GM12865 (cell line): ENCODE measurements around the gene GALE.
"Not testable (repeated sequence)": the region's sequence is repeated elsewhere in the genome, so short reads cannot be mapped to it uniquely, and the experiment has no call there.

Source experiments
- DNase-seq: peaks from one replicate; pipeline ENCODE4 v3.0.0; 2010; ENCODE audit warnings: low read depth
- H3K4me3 ChIP-seq: 2 replicates; pipeline ENCODE4 v1.5.1; 2011; ENCODE audit warnings: mild to moderate bottlenecking, low read depth, low read length, control low read depth
- CTCF ChIP-seq: IDR thresholded peaks from 2 replicates; pipeline ENCODE4 v1.5.1; 2011; ENCODE audit warnings: low read length, control low read depth, low read depth, inconsistent platforms; ENCODE audit not compliant: insufficient read depth; ENCODE audit errors: missing control alignments

The GALE gene

GRCh38 chr1:23800400-23801337 lies at the start of gene GALE:
TSS of gene GALE (minus strand) at chr1:23800754. CDS start at chr1:23799007, 1,747 bp downstream.
- H3K4me3 ChIP-seq, result peak within 1 kb of the TSS; percentile 85
- peak; percentile 98 for DNase-seq
- no peak for TF ChIP-seq CTCF

GRCh38 chr1:23848673-23849616 lies 48.4 kb upstream of the GALE start:
- no peak overlapping the region for H3K4me3 ChIP-seq
- no peak for TF ChIP-seq CTCF
- DNase-seq, result no peak

- H3K4me3 ChIP-seq, DNase-seq: not testable (repeated sequence)
Measured at GRCh38 chr1:23847482-23848095, 47.0 kb upstream of the GALE start.

- no peak for TF ChIP-seq CTCF
- no peak for DNase-seq
Measured at GRCh38 chr1:23845163-23845562, 44.6 kb upstream of the GALE start.

GRCh38 chr1:23843644-23844043 lies 43.1 kb upstream of the GALE start:
- no peak for TF ChIP-seq CTCF
- H3K4me3 ChIP-seq, result no peak overlapping the region
- DNase-seq, result no peak

More at GRCh38 chr1:23845163-23845562, 44.6 kb upstream of the GALE start:
- no peak overlapping the region for H3K4me3 ChIP-seq

- TF ChIP-seq CTCF, result no peak
- peak overlapping the region; percentile 54 for H3K4me3 ChIP-seq
- peak; percentile 80 for DNase-seq
Measured at GRCh38 chr1:23838401-23838866, 37.9 kb upstream of the GALE start.
